Transverse colon (tissue), 4 donors: ENCODE results near the gene TARP.

Experiments used
- CTCF ChIP-seq, 5 experiments: fragments of 200-600 bp in 3 of 5; fragments of 450-650 bp in 2 of 5; sonication (generic) in 3 of 5; IDR thresholded peaks; 1 replicate in 2 of 5; 2 replicates in 3 of 5; pipeline ENCODE4 v1.5.1; 2016 to 2017; ENCODE audit warnings: antibody characterized with exemption in 5 of 5, inconsistent platforms in 3 of 5, mild to moderate bottlenecking in 2 of 5, moderate library complexity in 1 of 5
- POLR2A ChIP-seq: fragments of 450-650 bp; IDR thresholded peaks from one replicate; pipeline ENCODE4 v1.6.1; 2016; ENCODE audit warnings: antibody characterized with exemption, mild to moderate bottlenecking, moderate library complexity
- POLR2AphosphoS5 ChIP-seq, 3 donors: sonication (generic); formaldehyde crosslinking; IDR thresholded peaks; one replicate each; pipeline ENCODE4 v1.6.1; 2016; ENCODE audit warnings: antibody characterized with exemption in 3 of 3

GRCh38 chr7:38235606-38236005 lies 37.8 kb downstream of the TARP start:
- TF ChIP-seq CTCF (IDR thresholded peaks at IDR 0.05) (no peak), POLR2A (no peak), POLR2AphosphoS5 (IDR thresholded peaks at IDR 0.05) (no peak)
